GM23248 (cell line): ENCODE data around the gene RALY. TPM values are rescaled to one million over a fixed set of nuclear protein-coding genes. Genes with fewer than 3 reads are reported as not detected.

Source experiments
- DNase-seq: peaks from one replicate; pipeline ENCODE4 v3.0.0-alpha.2; 2015
- H2AFZ ChIP-seq: fragments of 200-600 bp; sonication (generic); 2 replicates; pipeline ENCODE4 v1.6.1; 2016; ENCODE audit warnings: antibody characterized with exemption
- H3F3A ChIP-seq: fragments of 200-600 bp; sonication (generic); 2 replicates; pipeline ENCODE4 v1.6.1; 2016; ENCODE audit warnings: mild to moderate bottlenecking, antibody characterized with exemption, mixed run types; ENCODE audit not compliant: insufficient read depth
- H3K27ac ChIP-seq: fragments of 200-600 bp; sonication (generic); 2 replicates; pipeline ENCODE4 v1.5.1; 2016; ENCODE audit warnings: mild to moderate bottlenecking
- H3K27me3 ChIP-seq: fragments of 200-600 bp; sonication (generic); replicated peaks from 2 replicates; pipeline ENCODE4 v1.6.1; 2016; ENCODE audit warnings: mild to moderate bottlenecking; ENCODE audit not compliant: insufficient read depth
- H3K36me3 ChIP-seq: fragments of 200-600 bp; sonication (generic); 2 replicates; pipeline ENCODE4 v1.6.1; 2016; ENCODE audit warnings: low read depth, mild to moderate bottlenecking
- H3K4me1 ChIP-seq: fragments of 200-600 bp; sonication (generic); 2 replicates; pipeline ENCODE4 v1.6.1; 2016; ENCODE audit warnings: mild to moderate bottlenecking; ENCODE audit not compliant: insufficient read depth
- H3K4me2 ChIP-seq: fragments of 200-600 bp; sonication (generic); one replicate; pipeline ENCODE4 v1.6.1; 2016; ENCODE audit warnings: mild to moderate bottlenecking; ENCODE audit not compliant: unreplicated experiment
- H3K4me3 ChIP-seq: fragments of 200-600 bp; sonication (generic); 2 replicates; pipeline ENCODE4 v1.5.1; 2016; ENCODE audit warnings: mild to moderate bottlenecking
- H3K79me2 ChIP-seq: fragments of 200-600 bp; sonication (generic); 2 replicates; pipeline ENCODE4 v1.6.1; 2016; ENCODE audit warnings: mild to moderate bottlenecking; ENCODE audit not compliant: insufficient read depth
- H3K9ac ChIP-seq: fragments of 200-600 bp; sonication (generic); 2 replicates; pipeline ENCODE4 v1.6.1; 2016; ENCODE audit warnings: mild to moderate bottlenecking
- H3K9me2 ChIP-seq: fragments of 200-600 bp; sonication (generic); 2 replicates; pipeline ENCODE4 v1.6.1; 2016; ENCODE audit warnings: mixed run types, mild to moderate bottlenecking, moderate library complexity; ENCODE audit not compliant: insufficient read depth
- H3K9me3 ChIP-seq: fragments of 200-600 bp; sonication (generic); one replicate; pipeline ENCODE4 v1.6.1; 2017; ENCODE audit warnings: low read depth
- H4K20me1 ChIP-seq: fragments of 200-600 bp; sonication (generic); 2 replicates; pipeline ENCODE4 v1.6.0; 2016; ENCODE audit not compliant: insufficient read depth
- EZH2 ChIP-seq: fragments of 200-600 bp; sonication (generic); IDR thresholded peaks from 2 replicates; pipeline ENCODE4 v1.6.1; 2018; ENCODE audit warnings: antibody characterized with exemption, mild to moderate bottlenecking; ENCODE audit not compliant: insufficient read depth, poor library complexity, severe bottlenecking
- EZH2phosphoT487 ChIP-seq: fragments of 200-600 bp; sonication (generic); IDR thresholded peaks from 2 replicates; pipeline ENCODE4 v1.6.1; 2018; ENCODE audit warnings: antibody characterized with exemption, moderate library complexity, mild to moderate bottlenecking, low read depth; ENCODE audit not compliant: insufficient read depth
- WGBS, 2 experiments: methylation state at CpG; one replicate each; pipeline ENCODE4 v1.1.6; 2015 to 2017; ENCODE audit warnings: low lambda C conversion rate in 2 of 2, low coverage in 1 of 2; ENCODE audit errors: missing lambda C conversion rate in 2 of 2; 5-methylcytosine and 5-hydroxymethylcytosine counted together
- in situ Hi-C: fragments of 300-500 bp; cut with MboI; formaldehyde crosslinking; loops from 2 replicates; pipeline ENCODE4 v1.15.0; 2020
- polyA plus RNA-seq: library from polyadenylated mRNA; unstranded; fragments of >200 nt; fragmentation: Nextera tagmentation; extraction: Ambion mirVana; gene quantifications from 2 replicates; pipeline ENCODE4 v1.2.1, GENCODE V29; 2016
- total RNA-seq: library from RNA; depleted of rRNA; stranded (reverse); fragments of >200 nt; shearing (Covaris generic); gene quantifications from 2 replicates; pipeline ENCODE4 v1.2.3, GENCODE V29; 2014

RALY gene
- total and polyA plus RNA-seq, 2 experiments from 2014 or later = 66.3 to 107 TPM

DNA sequence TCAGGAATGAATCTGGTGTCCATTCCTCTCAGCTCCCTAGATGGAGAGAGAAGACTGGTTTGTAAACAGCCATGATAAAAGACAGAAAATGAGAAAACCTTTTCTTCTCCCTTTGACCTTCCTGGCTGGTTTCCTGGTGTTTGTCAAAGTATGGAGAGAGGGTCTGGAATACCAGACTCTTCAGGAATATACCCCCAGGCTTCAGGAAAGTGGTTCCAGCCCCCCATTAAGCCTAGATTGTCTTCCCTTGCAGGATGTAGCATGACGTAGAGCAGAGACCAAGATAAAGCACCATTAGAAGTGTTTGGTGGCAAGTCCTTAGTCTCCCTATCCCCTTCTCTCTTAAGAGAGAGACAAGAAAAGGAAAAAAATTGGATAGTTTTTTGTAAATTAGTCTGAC, 67.3 kb downstream of the RALY start:
- peaks cover 45% of the 10 kb centered on the region for H3K4me1 ChIP-seq
- H3K9ac ChIP-seq = no peak overlapping the region

DNA sequence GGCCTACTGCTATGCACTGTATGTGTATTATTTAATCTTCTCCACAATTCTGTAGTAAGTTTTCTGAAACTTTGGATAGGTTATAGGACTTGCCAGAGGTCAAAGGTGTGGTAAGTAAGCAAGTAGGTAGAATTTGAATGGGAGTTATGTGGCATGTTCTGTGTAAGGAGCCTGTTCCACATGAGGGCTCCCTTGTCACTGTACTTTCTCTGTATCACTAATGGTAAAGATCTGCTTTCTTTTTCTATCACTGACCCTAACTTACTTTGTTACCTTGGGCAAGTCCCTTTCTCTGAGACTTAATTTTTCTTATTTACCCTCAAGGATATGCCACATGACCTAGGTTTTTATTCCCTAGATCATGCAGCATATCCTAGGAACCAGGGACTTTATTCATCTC, 68.0 kb downstream of the RALY start:
- peaks cover 7% of the 10 kb centered on the region; the same call in 1 of the 2 replicates for H4K20me1 ChIP-seq
- H3K27ac ChIP-seq = peak overlapping the region; percentile 78
- H3K36me3 ChIP-seq = no peaks in the 10 kb centered on the region
- DNase-seq = no peak
- no peaks in the 10 kb centered on the region for H3K27me3 ChIP-seq
- H3K79me2 ChIP-seq = peaks cover 80% of the 10 kb centered on the region
- H3K4me2 ChIP-seq = no peak overlapping the region
- TF ChIP-seq EZH2phosphoT487 (no peak), EZH2 (no peak)
- H3K9me2 ChIP-seq = no peaks in the 10 kb centered on the region
- H3K9ac ChIP-seq = no peak overlapping the region
- no peaks in the 10 kb centered on the region for H3K9me3 ChIP-seq
- in situ Hi-C loops = no loop called here
- H2AFZ ChIP-seq = no peak overlapping the region
- H3F3A ChIP-seq = peaks cover 56% of the 10 kb centered on the region
- peaks cover 51% of the 10 kb centered on the region for H3K4me1 ChIP-seq
- H3K4me3 ChIP-seq = no peak overlapping the region

More for the DNA sequence above, 67.3 kb downstream of the RALY start:
- Histone ChIP-seq H3K27me3 (no peaks in the 10 kb centered on the region), H4K20me1 (peaks cover 14% of the 10 kb centered on the region), H3F3A (peaks cover 52% of the 10 kb centered on the region), H3K4me3 (no peak overlapping the region), H3K36me3 (no peaks in the 10 kb centered on the region), H3K9me2 (no peaks in the 10 kb centered on the region), H3K27ac (no peak overlapping the region), H2AFZ (no peak overlapping the region), H3K9me3 (no peaks in the 10 kb centered on the region), H3K4me2 (no peak overlapping the region), H3K79me2 (peaks cover 83% of the 10 kb centered on the region)
- in situ Hi-C loops = no loop called here
- 100% methylated on average over 1 of the region's 1 CpG for WGBS, 2 experiments
- DNase-seq = no peak
- no peak for TF ChIP-seq EZH2phosphoT487
- no peak for TF ChIP-seq EZH2

DNA sequence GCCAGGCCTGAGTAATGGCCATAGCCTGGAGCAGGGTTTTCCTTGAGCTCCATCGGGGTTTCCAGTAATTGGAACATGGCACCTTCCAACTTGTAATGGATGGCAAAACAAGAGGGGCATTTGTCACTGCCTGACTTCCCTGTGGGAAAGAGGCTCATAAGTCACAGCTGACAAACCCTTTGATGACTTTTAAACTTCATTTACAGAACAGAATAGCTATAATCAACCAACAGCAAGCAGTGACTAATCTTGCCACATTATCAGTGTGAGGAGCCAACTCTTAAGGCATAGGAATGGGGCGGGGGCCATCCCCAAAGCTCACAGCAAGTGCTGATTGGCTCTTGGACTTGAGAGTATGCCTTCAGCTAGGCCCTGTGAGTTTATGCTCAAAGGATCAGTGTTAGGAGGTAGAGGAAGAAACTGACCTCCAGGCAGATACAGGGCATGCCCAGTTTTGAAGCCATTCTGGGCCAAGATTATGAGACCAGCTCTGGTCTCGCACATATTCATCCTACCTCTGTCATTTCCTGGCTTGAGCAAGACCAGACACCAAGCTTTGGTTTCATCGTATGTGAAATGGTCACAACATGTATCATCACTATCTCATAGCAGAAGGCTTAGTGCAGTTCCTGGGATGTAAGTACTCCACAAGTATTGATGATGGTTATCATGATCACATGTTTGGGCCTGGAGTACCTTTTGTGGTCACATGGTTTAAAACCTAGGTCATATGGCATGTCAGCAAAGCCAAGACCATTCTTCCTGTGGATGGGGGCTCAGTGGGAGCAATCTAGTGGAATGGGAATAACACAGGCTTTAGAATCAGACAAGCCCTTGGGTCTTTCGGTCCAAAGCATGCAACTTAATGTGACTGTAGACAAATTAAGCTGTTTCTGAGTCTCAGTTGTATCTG, 69.1 kb downstream of the RALY start:
- Histone ChIP-seq H3K4me2 (peak overlapping the region; percentile 36), H3K9ac (0 out of 2 replicates have a peak overlapping the region, but pooled peaks have one; percentile 13), H3K79me2 (peaks cover 77% of the 10 kb centered on the region), H3K9me3 (no peaks in the 10 kb centered on the region), H2AFZ (no peak overlapping the region), H3K9me2 (no peaks in the 10 kb centered on the region), H3K36me3 (no peaks in the 10 kb centered on the region), H4K20me1 (peaks cover 7% of the 10 kb centered on the region; the same call in 1 of the 2 replicates), H3K4me1 (peaks cover 58% of the 10 kb centered on the region), H3F3A (peaks cover 60% of the 10 kb centered on the region), H3K27ac (peak overlapping the region; percentile 78), H3K27me3 (no peaks in the 10 kb centered on the region), H3K4me3 (no peak overlapping the region)
- in situ Hi-C loops = no loop called here
- 43 to 50% methylated on average over 5 of the region's 5 CpGs for WGBS, 2 experiments
- peak; percentile 89 for DNase-seq
- TF ChIP-seq EZH2 = no peak
- TF ChIP-seq EZH2phosphoT487 = no peak

DNA sequence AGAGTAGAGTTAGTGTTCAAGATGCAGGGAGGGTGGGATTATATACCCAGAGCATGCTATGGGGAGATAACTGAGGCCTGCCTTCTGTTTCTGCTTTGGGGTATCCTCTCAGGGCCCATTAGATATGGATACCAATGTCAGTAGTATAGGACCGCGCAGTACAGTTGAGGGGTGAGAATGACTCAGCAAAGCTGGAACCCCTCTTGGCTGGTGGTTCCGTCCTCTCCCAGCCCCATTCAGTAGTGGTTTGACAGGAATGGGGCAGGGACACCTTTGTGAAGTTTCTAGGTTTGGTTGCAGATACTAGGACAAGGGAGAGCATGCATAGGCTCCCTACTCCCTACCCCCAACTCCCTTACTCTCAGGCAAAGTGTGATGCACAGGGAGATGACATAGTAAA, 70.6 kb downstream of the RALY start:
- Histone ChIP-seq H3K4me1 (peaks cover 58% of the 10 kb centered on the region), H3K4me3 (no peak overlapping the region), H3K79me2 (peaks cover 75% of the 10 kb centered on the region), H3K36me3 (no peaks in the 10 kb centered on the region), H4K20me1 (peaks cover 7% of the 10 kb centered on the region; the same call in 1 of the 2 replicates), H3K27me3 (no peaks in the 10 kb centered on the region), H3F3A (peaks cover 60% of the 10 kb centered on the region), H3K9ac (no peak overlapping the region), H3K4me2 (no peak overlapping the region), H3K9me3 (no peaks in the 10 kb centered on the region), H3K9me2 (no peaks in the 10 kb centered on the region), H3K27ac (no peak overlapping the region), H2AFZ (no peak overlapping the region)
- TF ChIP-seq EZH2 (no peak), EZH2phosphoT487 (no peak)
- 97 to 100% methylated on average over 3 of the region's 3 CpGs for WGBS, 2 experiments
- no peak for DNase-seq
- in situ Hi-C loops = no loop called here
